HG03575 (cell line): ENCODE results near the gene PLPP2.

Experiments
- ATAC-seq: cut with Tn5 transposase; IDR thresholded peaks from one replicate; pipeline ENCODE4 v1.9.1; 2021; ENCODE audit not compliant: unreplicated experiment, insufficient number of reproducible peaks, low FRiP score; ENCODE audit errors: extremely low read depth

The PLPP2 gene

DNA sequence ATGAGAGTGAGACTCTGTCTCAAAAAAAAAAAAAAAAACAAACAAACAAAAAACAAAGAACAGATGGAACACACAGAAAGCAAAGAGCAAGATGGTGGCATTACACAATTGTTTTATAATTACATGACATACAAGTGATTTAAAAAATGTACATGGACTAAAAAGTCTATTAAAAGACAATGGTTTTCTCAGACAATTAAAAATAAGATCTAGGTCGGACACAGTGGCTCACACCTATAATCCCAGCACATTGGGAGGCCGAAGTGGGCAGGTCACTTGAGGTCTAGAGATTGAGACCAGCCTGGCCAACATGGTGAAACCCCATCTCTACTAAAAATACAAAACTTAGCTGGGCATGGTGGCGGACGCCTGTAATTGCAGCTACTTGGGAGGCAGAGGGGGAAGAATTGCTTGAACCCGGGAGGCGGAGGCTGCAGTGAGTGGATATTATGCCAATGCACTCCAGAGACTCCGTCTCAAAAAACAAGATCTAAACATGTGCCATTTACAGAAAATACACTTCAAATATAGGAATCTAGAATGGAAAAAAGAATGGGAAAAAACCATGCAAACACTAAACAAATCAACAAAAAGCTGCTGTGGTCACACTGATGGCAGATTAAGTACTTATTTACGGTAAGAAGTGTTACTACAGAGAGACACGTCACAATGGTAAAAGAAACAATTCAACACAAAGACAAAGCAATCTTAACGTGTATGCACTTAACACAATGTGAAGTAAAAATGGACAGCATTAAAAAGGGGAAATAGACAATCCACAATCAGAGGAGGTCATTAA, 26.7 kb upstream of the PLPP2 start:
- no peak for ATAC-seq

DNA sequence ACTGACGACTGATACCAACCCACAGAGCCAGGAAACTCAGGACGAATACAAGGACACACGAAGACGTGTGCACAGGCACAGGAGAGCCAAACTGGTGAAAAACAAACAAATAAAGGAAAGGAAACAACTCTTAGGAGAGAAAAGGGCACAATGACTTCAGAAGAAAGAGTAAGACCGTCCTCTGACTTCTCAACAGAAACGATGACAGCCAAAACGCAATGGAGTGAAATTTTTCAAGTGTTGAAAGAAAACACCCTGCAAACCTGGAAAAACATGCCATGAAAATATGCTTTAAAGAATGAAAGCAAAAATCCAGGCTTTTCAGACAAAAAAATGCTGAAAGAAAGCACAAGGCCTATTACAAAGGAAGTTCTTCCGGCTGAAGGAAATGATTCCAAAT, 24.6 kb upstream of the PLPP2 start:
- ATAC-seq = no peak

DNA sequence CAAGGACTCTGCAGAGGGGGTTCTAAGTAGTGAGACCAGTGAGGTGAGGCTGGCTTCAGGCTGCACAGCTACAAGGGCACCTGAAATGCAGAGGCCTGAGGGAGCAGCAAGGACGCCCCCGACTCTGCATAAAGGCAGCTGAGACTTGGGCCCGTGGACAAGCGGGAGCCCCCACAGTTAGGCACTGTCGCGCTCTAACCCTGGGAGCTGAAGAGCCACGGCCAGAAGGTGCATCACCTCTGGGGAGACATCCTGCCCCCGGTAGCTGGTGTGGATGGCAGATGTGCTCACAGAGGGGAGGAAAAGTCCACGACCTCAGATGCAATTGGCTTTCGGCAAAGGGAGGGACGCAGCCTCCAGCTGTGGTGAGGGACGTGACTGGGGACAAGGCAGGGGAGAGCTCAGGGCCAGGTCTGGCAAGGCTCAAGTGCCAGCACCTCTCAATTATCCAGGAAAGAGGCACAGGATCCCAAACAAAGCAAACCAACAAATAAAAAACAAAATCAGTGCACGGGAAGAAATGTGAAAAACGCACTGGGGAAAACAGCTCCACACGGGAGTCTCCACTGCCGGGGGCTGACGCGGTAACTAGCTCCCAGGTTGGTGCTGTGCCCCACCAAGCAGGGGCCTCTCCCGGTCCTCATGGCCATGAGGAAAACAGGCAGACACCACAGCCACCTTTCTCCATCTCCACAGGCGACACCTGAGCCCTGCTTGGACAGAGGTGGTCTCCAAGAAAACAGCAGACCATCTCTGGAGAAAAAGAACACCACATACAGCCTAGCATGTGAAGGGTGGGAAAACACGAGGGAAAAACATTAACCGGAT, 23.0 kb upstream of the PLPP2 start:
- ATAC-seq = no peak

DNA sequence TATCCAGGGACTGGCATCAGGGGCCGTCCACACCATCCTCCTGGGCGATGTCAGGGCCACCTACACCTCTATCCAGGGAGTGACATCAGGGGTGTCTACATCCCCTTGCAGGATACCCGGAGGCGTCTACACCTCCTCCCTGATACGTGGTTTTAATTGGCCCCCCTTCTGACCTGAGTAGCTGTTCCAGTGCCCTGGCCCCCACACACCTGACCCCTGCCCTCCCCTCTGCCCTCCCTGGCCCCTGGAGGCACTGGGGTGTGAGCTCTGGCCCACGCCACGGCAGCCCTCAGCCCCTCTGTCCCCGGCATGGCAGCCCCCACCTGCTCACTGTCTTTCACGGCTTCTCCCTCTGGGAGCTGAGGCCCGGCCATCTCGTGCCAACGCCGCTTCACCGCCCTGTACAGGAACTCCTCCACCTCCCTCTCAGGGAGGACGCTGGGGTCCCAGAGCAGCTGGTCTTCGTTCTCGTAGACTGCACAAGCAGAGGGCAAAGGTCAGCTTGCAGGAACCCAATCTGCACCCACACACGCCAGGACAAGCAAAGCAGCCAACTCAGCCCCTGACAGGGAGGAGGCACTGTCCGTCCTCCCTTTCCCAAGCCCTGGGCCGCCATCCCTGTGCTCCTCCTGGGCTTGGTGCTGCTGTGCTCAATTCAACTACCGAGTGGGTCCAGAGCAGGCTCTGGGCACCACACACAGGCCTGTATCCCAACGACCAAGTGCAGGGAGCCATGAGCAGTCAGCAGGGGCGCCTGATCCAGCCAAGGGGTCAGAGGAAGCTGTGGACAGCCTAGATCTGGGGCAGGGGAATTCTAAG, 22.2 kb upstream of the PLPP2 start:
- ATAC-seq = no peak

DNA sequence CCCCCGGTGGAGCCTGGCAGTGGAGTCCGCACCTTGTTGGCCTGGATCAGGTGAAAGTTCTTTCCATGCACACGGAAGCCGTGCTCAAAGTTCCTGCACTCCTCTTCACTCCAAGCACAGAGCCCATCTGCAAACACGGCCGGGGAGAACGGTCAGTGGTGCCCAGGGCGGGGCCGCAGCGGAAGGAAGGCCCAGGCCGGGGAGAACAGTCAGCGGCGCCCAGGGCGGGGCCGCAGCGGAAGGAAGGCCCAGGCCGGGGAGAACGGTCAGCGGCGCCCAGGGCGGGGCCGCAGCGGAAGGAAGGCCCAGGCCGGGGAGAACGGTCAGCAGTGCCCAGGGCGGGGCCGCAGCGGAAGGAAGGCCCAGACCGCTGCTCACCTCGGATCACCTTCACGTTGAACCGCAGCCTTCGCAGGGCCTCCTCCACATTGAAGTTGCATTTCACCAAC, 20.6 kb upstream of the PLPP2 start:
- ATAC-seq = no peak

DNA sequence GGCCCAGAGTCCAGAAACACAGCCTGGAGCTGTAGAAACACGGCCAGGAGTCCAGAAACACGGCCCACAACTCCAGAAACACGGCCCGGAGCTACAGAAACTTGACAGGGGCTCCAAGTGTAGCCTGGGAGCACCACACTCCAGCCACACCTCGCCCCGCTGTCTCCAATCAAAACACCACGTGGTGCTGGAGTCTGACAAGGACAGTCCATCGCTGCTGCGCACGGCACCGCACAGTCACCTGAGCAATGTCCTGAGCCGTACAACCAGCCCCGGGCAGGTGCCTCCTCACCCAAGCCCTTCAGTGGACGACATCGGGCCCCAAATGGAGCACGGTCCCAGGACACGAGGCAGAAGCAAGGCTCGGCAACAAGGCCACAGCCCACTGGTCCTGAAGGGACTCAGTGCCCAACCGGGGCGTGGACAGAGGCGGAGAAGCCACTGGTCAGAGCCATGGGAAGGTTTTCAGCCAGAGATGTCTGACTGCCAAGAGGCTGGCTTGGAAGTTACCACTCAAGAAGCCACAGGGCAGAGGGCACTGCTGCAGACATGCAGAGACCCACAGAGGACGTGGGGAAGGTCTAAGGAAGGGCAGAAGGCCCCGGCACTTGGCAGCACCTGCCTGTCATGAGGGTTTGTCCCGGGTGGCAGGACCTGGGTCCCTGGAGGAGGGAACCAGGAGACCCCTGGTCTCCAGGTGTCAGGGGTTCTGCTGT, 19.7 kb upstream of the PLPP2 start:
- no peak for ATAC-seq

DNA sequence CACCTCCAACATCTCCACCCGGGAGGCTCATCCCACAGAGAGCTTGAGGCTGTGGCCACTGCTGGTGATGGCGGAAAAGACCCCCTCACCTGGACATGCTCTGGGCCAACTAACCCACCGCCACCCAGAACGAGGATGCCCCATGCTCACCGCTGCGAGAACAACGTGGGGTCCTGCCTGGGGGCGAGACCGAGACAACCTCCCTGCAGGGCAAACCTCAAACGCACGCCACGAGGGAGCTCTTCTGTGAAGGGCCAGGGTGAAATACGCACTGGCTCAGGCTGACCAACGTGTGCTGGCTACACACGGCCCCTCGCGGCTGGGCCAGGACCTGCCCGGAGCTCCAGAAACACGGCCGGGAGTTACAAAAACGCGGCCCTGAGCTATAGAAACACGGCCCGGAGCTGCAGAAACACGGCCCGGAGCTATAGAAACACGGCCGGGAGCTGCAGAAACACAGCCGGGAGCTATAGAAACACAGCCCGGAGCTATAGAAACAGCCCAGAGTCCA, 19.0 kb upstream of the PLPP2 start:
- ATAC-seq = no peak

DNA sequence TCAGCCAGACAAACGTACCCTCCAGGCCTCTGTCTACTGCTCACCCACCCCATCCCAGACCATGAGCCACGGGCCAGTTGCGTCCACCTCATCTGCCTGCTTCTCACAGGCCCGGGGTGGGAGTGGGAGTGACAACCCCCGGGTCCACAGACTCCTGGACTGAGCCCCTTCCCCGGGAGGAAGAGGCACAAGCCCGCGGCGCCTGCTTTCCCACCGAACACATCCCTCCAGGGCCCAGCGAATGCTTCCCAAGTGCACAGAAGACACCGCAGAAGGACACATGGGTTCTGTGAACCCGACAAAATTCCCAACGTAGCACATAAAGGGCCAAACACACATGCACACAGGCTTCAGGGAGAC, 18.0 kb upstream of the PLPP2 start:
- ATAC-seq = no peak

DNA sequence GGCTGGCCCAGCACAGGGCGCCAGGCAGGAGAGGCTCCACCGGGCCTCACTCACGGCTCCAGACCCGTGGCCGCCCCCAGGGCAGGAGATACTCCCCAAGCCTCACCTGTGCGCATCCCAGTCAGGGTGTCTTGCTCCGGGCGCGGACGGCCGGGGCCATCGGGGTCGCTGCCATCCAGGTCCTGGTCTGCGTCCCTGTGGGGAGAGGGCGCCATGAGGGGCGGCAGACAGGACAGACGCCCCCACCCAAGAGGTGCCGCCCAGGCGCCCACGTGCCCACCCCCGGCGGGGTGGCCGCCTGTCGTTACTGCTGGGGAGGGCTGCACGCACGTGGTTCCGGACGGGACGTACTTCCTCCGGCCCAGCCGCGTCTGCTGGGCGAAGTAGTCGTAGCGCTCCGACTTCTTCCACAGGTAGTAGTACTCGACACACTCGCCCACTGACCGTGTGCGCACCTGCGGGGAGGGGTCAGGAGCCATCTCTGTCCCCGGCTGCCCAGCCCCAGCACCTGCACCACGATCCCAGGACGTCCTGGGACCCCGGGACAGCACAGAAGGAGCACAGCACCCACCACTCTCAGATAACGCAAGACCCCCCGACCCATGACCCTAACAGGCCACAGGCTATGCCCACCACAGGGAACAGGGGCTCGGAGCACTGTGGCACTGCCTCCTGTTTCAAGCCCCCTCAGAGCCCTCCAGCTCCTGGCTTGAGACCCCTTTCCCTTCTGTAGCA, 17.4 kb upstream of the PLPP2 start:
- no peak for ATAC-seq

DNA sequence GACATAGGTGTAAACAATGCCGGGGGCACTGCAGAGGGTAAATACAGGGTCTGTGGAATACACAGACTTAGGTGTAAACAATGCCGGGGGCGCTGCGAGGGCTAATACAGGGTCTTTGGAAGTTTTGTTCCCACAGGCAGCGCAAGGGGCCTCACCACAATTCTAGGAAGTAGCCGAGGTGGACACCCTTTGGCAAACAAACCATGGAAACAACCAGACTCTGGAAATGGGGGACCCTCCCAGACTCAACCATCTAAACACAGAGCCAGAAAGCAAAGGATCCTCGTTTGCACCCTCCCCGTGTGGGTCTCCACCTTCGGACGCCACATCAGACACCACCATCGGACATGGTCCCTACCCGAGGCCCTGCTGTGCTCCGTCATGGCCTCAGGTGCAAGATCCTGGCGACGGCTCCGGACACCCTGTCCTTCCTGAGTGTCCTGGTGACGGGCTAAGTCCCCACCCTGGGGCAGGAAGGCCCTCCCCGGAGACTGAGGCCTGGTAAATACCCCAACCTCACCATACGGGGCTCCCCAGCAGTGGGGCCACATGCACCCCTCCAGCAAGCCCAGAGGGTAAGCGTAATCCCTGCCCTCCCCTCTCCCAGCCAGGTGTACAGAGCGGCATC, 16.7 kb upstream of the PLPP2 start:
- no peak for ATAC-seq

DNA sequence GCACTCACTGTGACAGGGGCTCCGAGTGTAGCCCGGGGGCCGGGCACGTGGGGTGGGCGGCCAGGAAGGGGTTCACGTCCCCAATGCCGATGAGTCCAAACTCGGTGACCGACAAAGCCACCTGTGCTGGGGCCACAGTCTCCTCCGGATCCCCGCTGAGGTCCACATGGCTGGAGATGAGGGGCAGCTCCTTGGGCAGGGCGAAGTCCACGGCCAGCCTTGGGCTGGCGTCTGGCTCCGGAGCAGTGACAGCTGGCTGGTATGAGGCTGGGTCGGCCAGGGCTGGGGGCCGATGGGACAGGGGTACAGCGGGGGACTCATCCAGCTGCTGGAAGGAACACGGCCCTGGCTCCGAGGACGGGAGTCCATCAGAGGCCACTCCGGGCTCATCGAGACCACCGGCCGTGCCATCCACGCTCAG, 15.9 kb upstream of the PLPP2 start:
- ATAC-seq = no peak

DNA sequence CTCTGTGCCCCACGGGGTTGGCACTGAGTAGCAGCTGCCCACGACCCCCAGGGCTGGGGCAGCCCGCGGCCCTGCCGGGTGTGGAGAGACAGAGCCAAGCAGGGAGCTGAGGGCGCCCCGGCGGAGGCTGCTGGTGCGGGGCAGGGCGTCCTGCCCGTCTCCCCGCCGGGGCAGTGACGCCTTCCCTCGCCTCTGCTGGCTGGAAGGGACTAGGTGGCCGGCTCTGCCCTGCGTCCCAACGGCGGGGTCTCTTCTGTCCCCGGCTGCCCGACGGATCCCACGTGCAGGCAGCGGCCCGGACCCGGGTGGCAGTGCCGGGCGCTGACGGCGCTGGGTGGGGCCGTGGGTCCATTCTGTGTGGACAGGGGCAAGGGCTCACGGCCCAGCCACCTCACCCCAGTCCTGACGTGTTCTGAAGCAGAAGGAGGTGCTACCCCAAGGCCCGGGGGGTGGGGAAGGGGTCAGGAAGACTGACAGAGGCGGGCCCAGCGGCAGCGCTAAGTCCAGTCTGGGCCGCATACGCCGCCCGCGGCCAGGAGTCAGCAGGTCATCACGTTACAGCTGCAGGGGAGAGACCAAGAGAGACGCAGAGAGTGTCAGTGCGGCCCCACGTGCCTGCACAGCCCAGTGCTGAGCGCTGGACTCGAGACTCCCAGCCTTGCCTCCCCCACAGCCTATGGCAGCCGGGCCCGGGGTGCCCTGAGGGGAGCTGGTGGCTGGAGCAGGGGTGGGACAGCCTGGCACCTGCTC, 15.1 kb upstream of the PLPP2 start:
- ATAC-seq = no peak

DNA sequence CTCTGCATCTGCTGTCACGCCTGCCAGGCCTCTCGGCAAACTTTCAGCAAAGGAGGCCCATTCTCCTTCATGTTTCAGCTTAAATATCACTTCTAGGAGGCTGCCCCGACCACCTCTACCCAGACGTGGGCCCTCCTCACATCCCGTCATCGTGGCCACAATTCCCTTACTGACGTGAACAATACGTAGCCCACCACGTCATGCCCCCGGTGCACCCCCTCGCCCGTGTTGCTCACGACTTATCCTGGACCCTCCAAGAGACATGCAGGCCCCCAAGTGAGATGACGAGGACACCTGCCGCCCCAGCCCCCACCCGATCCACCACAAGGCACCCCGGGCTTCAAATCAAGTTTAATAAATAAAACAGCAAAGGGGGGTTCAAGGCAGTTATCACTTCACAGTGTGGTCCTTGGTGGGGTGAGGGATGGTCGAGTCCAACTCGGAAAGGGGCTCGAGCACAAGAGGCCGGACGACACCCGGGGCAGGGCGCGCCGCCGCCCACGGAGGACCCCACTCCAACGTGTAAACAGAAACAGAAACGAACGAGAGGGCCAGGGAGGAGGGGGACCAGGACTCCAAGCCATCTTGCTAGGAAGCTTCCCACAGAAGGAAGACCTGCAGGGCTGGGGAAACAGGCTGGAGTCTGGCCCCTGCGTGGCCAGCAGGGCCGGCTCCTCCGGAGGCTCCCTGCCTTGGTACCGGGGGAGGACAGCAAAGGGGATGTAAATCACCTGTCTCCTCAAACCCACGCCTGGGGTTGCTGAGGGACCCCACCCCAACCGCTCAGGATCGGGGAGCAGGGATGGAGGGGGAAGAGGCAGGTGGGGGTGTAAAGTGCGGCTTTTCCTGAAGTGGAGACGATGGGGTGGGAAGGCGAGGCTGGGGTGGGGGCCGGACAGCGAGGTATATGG, 14.3 kb upstream of the PLPP2 start:
- ATAC-seq = no peak

DNA sequence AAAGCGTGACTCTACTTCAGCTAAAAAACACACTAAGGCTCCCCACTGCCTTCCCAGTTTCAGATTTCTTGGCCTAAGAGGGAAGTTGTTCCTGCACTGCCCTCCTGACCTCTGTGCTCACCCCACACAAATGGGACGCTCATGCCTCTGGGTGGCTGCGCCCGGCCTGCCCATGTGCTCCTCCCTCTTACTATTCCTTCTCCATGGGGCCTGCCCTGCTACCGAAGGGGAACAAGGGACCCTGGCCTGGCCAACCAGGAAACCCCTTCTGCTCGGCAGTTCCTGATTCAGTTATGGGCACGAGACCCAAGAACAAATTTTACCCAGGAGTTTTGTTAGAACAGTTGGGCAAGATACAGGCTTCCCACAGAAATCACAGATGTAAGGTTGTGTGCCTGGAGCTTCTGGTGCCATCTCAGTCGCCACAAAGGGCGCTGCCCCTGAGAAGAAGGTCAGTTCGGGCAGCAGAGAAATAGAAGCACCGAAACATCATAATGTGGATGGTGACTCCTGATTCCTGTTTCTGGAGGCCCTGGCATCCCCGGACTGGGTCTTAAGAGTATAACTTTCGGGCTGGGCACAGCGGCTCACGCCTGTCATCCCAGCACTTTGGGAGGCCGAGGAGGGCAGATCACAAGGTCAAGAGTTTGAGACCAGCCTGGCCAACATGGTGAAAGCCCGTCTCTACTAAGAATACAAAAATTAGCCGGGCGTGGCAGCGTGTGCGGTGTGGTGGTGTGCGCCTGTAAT, 5.4 kb upstream of the PLPP2 start:
- no peak for ATAC-seq

DNA sequence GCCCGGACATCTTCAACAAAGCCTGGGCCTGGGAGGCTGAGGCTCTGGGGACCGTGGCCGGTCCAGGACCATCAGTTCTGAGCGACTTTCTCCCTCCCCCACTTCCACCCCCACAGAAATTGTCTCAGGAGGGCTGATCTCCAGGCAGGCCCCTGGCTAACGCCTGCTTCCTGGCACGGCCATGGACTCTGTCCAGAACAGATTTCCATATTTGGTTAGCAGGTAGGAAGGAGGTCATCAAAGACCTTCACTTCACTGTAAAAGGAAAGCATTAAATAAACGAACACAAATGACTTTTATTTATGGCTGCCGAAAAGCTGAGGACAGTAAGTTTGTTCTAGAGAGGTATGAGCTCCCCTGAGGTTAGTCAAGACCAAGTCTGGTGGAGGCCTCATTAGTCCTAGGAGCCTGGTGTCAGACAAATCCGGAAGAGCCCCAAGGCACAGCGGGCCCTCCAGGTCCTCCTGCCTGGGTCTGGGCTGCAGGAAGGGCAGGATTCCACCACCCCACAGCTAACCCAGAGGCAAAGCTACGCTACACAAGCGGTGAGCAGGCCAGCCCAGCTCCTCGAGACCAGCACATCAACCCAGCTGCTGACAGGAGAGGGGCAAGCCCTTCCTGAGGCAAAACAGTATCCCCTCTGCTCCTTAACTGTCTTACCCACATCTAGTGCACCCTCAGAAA, 4.6 kb upstream of the PLPP2 start:
- ATAC-seq = no peak
